ENCODE data around the gene CCDC178.
"Not testable (repeated sequence)": the region's sequence is repeated elsewhere in the genome, so short reads cannot be mapped to it uniquely, and the experiment has no call there.

DNA sequence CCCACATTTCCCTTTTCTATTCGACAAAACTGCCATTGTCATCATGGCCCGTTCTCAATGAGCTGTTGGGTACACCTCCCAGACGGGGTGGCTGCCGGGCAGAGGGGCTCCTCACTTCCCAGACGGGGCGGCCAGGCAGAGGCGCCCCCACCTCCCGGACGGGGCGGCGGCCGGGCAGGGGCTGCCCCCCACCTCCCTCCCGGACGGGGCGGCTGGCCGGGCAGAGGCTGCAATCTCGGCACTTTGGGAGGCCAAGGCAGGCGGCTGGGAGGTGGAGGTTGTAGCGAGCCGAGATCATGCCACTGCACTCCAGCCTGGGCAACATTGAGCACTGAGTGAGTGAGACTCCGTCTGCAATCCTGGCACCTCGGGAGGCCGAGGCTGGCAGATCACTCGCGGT is 292.7 kb downstream of the CCDC178 start:
- TF ChIP-seq CTCF, POLR2A (IDR thresholded peaks at IDR 0.05): not testable (repeated sequence)
